GM19452 (cell line): ENCODE measurements around the gene CYP26B1.
"Not testable (repeated sequence)": the region's sequence is repeated elsewhere in the genome, so short reads cannot be mapped to it uniquely, and the experiment has no call there.

ENCODE experiments used
- ATAC-seq: cut with Tn5 transposase; IDR thresholded peaks from one replicate; pipeline ENCODE4 v1.9.1; 2021; ENCODE audit not compliant: unreplicated experiment

CYP26B1 gene

GRCh38 chr2:72111061-72111460 lies 36.6 kb downstream of the CYP26B1 start:
- ATAC-seq = no peak

DNA sequence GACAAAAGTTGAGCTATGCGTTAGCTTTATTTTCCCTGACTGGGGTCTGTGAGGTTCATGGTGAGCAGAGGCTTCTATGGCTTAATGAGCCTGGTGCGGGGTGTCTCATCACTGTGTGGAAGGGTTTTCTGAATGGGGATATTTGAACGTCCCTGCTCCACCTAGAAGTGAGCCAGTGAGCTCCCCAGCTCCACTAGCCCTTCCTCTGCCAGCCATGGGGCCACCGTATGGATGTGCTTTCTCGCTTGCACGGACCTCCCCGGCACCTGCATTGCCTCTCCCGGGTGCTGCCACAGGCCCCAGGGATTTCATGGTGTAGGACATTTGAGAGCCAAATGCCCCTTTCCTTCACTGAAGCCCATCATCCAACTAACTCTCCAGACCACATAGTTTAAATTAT lies 37.8 kb downstream of the CYP26B1 start:
- ATAC-seq = no peak

- ATAC-seq = no peak
Observed at GRCh38 chr2:72109291-72109690, 38.4 kb downstream of the CYP26B1 start.

- no peak for ATAC-seq
Observed at GRCh38 chr2:72108121-72108520, 39.5 kb downstream of the CYP26B1 start.

DNA sequence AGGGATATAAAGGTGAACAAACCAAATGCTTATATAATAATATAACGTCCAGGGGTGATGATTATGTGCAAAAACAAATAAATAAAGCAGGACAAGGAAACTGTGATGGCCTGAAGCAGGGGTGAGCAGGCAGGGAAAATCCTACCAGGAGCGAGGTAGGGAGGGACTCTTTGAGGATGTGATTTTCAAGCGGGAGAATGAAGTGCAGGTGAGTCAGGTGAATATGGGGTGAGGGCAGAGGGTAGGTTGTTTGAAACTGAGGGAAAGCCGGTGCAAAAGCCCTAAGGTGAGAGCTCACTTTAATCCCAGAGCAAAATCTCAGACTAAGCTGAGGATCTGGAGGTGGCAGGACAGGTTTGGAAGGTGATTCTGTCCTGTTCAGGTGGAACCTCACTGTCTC lies 40.7 kb downstream of the CYP26B1 start:
- ATAC-seq = no peak

DNA sequence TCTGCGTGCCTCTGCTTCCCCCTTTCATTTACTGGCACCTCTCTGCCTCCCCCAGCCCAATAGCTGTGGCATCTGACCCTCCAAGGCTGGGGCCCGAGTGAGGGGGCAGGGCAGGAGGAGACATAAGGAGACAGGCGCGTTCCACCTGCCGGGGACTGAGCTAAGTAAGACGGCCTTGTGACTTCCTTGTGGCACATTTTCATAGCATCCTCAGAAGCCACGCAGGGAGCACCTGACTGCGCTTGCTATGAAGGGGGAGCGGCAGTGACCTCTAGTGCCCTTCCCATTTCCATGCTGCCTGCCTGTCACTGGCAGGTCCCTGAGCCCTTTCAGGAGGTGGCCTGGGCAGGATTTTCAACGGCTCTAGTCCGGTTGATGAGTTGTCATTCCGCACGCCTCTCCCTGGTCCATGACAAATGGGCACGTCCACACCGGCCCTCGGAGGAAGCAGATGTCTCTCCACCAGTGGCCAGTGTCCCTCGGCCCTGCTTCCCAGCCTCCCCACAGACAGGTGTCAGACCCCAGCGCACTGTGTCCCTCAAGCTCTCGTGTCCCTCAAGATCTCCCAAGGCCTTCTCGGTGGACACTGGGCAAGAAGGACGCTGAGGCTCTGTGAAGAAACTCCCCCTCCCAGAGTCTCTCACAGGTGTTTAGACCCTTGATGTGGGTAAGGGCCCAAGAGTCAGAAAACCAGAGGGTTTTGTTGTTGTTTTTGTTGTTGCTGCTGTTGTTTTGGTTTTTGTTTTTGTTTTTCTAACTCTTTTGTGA lies 42.7 kb downstream of the CYP26B1 start:
- no peak for ATAC-seq

DNA sequence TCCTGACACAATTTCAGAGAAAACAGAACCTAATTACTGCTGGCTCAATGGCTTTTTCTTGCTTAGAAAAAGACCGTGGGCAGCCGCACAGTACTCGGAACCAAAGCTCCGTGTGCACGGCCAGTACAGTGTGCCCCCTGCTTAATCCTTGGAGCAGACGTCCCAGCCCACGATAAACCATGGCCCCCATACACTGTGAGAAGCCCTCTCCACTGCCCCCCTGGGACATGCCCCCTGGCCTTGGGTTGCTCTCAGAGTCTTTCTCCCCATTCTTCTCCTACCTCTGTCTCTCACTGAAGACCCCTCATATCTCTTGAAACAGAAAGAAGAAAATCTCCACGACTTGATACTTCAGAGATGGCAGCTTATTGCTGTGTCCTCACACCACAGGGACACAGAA lies 44.0 kb downstream of the CYP26B1 start:
- no peak for ATAC-seq

DNA sequence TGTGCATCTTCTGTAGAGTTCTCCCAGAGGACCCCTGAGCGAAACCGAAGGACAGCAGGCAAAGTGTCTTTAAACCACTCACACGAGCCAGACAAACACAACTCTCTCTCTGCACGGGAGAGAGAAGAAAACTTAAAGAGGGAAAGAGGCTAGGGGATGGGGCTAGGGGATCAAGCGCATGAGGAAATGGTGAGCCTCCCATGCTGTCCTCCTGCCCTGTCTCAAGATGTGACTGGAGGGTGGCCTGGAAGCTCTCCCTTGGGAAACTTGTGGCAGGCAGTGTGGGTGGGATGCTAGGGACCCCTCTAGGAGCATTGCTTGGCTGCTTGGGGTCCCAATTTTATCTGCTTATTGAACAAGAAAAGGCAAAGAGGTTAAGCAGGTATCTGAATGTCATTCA lies 44.5 kb downstream of the CYP26B1 start:
- ATAC-seq = no peak

GRCh38 chr2:72098935-72099334 lies 48.7 kb downstream of the CYP26B1 start:
- no peak for ATAC-seq

GRCh38 chr2:72097276-72097675 lies 50.4 kb downstream of the CYP26B1 start:
- no peak for ATAC-seq

- ATAC-seq = no peak
Observed at GRCh38 chr2:72096181-72096580, 51.5 kb downstream of the CYP26B1 start.

DNA sequence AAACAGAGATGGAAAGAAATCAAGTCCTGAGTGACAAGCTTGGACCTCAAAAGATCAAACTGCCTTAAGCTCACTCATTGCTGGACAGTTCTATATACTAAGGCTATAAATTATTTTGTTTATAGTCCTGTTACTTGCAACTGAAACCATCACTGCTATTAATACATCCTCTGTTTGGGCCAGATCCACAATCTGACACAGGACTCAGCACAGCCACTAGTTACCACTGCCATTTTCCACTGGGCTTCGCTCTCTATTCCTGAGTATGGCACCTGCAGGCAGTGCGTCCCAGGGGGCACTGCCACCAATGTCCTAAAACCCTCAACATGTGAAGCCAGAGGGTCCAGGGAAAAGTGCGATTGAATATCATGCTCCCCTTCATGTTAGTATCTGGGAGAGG lies 52.3 kb downstream of the CYP26B1 start:
- ATAC-seq = no peak

DNA sequence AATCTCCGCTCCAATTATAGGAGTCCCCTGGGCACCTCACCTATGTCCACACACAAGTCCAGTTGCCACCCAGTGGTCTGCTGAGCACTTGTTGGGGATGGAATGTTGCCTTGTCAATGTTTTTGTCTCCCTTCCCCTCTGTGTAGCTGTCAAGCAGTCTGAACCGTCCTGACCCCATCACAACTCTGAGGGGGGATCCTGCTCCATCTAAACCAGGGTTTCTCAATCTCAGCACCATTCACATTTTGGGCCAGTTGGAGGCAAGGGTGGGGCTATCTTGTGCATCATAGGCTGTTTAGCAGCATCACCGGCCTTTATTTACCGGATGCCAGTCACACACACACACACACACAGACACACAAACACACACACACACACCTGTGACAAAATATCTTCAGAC lies 53.0 kb downstream of the CYP26B1 start:
- no peak for ATAC-seq

DNA sequence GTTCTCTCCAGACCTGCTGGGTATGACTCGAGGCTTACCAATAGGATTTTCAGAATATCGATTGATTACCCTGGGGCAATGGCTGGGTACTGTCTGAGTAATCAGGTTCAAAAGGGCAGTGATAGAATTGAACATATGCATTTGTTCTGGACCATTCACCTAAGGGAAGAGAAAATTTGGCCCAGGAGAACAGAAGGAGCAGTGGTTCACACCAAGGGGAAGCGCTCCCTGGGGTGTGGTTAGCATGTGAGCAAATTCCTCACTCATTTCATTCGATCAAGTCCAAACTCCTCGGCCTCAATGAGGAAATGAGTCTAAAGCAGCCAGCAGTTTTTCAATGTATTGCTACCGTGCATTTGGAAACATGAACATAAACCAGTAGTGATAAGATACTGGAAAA lies 55.6 kb downstream of the CYP26B1 start:
- no peak for ATAC-seq

GRCh38 chr2:72090781-72091482 lies 56.7 kb downstream of the CYP26B1 start:
- no peak for ATAC-seq

- no peak for ATAC-seq
Observed at GRCh38 chr2:72090271-72090720, 57.4 kb downstream of the CYP26B1 start.

- no peak for ATAC-seq
Observed at GRCh38 chr2:72089537-72089936, 58.1 kb downstream of the CYP26B1 start.

- no peak for ATAC-seq
Observed at GRCh38 chr2:72089028-72089427, 58.6 kb downstream of the CYP26B1 start.

GRCh38 chr2:72086871-72087633 lies 60.6 kb downstream of the CYP26B1 start:
- not testable (repeated sequence) for ATAC-seq

- no peak for ATAC-seq
Observed at GRCh38 chr2:72085513-72085912, 62.1 kb downstream of the CYP26B1 start.

DNA sequence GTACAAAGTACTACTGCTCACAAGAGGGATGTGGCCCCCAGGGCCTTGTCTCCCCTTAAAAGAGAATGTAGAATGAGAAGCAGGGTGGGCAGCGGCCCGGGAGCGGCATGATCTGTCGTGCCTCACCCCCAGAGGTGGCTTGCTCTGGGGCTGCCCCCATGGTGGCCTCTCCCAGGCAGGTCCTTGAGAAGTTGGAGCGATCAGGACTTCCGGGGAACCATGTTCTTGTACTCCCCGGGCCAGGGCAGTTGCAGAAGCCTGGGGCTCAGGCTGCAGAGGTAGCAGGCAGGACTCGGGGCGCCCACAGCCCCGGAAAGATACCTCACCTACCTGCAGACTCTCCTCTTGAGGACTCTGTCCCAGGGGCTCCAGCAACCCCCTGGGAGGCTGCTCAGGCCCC lies 62.6 kb downstream of the CYP26B1 start:
- ATAC-seq = no peak

- ATAC-seq = no peak
Observed at GRCh38 chr2:72084584-72084976, 63.1 kb downstream of the CYP26B1 start.
